ENCODE data around the gene CCDC18.
"Not testable (repeated sequence)": the region's sequence is repeated elsewhere in the genome, so short reads cannot be mapped to it uniquely, and the experiment has no call there.

The CCDC18 gene

DNA sequence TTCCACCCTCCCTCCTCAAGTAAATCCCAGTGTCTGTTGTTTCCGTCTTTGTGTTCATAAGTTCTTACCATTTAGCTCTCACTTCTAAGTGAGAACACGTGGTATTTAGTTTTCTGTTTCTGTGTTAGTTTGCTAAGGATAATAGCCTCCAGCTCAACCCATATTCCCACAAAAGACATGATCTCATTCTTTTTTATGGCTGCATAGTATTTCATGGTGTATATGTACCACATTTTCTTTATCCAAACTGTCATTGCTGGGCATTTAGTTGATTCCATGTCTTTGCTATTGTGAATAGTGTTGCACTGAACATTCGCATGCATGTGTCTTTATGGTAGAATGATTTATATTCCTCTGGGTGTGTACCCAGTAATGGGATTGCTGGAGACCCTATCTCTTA is 5.9 kb upstream of the CCDC18 start:
- H3K36me3 ChIP-seq (ENCODE audit: insufficient read depth, low read depth, low read length); H3K4me1 ChIP-seq (ENCODE audit: insufficient read depth, low read length); H3K9ac ChIP-seq (ENCODE audit: low read depth, low read length); H3K4me3 ChIP-seq (ENCODE audit: low read length); H3K27ac ChIP-seq (ENCODE audit: low read length); H3K27me3 ChIP-seq (ENCODE audit: insufficient read depth, low read length); H3K9me3 ChIP-seq (ENCODE audit: insufficient read depth, low read depth, low read length): not testable (repeated sequence)

DNA sequence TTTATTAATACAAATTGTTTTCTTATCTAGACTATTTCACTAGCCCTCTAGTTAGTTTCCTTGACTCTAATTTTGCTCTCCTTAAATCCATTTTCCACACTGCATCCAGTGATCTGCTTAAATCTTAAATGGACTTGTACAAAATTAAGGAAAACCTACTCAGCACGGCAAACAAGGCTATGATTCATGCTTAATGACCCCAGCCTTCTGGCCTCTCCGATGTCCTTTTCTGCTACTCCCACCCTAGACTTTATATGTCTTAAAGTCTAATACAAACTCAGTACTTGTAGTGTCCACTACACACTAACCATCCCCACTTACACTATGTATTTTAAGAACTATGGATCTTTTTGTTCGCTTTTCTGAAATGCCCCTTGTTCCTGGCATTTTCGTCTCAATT is 2.5 kb upstream of the CCDC18 start:
- Histone ChIP-seq H3K36me3 (ENCODE audit: insufficient read depth, low read depth, low read length) (0 out of 2 replicates have a peak, but pooled peaks cover 10% of the 10 kb centered on the region), H3K9me3 (ENCODE audit: insufficient read depth, low read depth, low read length) (no peaks in the 10 kb centered on the region), H3K4me3 (ENCODE audit: low read length) (peak overlapping the region; percentile 80), H3K4me1 (ENCODE audit: insufficient read depth, low read length) (peaks cover 4% of the 10 kb centered on the region; the same call in 1 of the 2 replicates), H3K9ac (ENCODE audit: low read depth, low read length) (peak overlapping the region; percentile 35; the same call in 1 of the 2 replicates), H3K27me3 (ENCODE audit: insufficient read depth, low read length) (no peaks in the 10 kb centered on the region), H3K27ac (ENCODE audit: low read length) (no peak overlapping the region)

- Histone ChIP-seq H3K36me3 (ENCODE audit: insufficient read depth, low read depth, low read length) (0 out of 2 replicates have a peak, but pooled peaks cover 10% of the 10 kb centered on the region), H3K9me3 (ENCODE audit: insufficient read depth, low read depth, low read length) (no peaks in the 10 kb centered on the region), H3K4me3 (ENCODE audit: low read length) (peak overlapping the region; percentile 80), H3K4me1 (ENCODE audit: insufficient read depth, low read length) (peaks cover 4% of the 10 kb centered on the region; the same call in 1 of the 2 replicates), H3K9ac (ENCODE audit: low read depth, low read length) (peak overlapping the region; percentile 35; the same call in 1 of the 2 replicates), H3K27me3 (ENCODE audit: insufficient read depth, low read length) (no peaks in the 10 kb centered on the region), H3K27ac (ENCODE audit: low read length) (no peak overlapping the region)
Measured at GRCh38 chr1:93178418-93178817, 2.1 kb upstream of the CCDC18 start.

DNA sequence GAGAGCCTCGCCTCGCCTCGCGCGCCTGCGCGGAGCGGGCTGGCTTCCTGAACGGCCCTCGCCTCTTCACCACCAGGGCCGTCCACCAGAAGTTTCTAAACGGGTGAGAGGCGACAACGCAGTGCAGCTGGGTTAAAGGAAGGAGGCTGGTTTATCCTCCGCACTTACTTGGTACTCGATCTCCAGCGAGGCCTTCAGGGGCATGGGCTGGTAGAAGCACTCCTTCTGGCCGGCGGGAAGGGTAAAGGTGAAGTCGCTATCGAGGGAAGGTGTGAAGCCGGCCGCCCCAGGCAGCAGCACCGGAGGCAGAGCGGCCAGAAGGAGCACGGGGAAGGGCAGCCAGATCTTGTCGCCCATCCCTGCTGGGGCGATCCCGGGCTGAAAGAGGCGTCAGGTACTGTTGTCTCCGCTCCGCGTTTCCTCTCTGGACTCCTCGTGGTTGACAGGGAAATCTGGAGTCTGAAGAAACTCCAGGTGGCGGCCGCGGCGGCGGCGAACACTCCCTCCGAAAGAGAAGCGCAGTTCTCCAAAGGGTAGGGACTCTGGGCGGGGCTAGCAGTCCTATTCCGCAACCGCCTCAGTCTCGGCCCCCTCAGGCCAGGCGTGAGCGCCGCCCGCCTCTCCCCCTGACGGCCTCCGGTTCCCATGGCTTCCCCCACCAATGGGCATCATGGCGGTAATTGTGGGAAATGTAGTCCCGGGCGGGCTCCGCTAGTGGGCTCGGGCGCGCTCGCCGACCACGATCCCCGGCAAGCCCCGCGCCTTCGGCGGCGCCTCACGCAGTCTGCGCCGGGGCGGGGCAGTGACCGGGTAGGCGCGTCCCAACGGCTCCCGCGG is 420 bp upstream of the CCDC18 start, which contains the start of gene TMED5:
Gene TMED5 (minus strand): TSS at position 528 of the 837 bp plus-strand sequence. CDS start 171 bp downstream, at position 357.
- H3K27me3 ChIP-seq (ENCODE audit: insufficient read depth, low read length) = no peaks in the 10 kb centered on the region
- peak within 1 kb of the TSS; percentile 80 for H3K4me3 ChIP-seq (ENCODE audit: low read length)
- H3K9ac ChIP-seq (ENCODE audit: low read depth, low read length) = peak within 1 kb of the TSS; percentile 90; the same call in 1 of the 2 replicates
- peaks cover 4% of the 10 kb centered on the region; the same call in 1 of the 2 replicates for H3K4me1 ChIP-seq (ENCODE audit: insufficient read depth, low read length)
- H3K9me3 ChIP-seq (ENCODE audit: insufficient read depth, low read depth, low read length) = no peaks in the 10 kb centered on the region
- peaks cover 12% of the 10 kb centered on the region; the same call in 1 of the 2 replicates for H3K36me3 ChIP-seq (ENCODE audit: insufficient read depth, low read depth, low read length)
- peak within 1 kb of the TSS; percentile 75 for H3K27ac ChIP-seq (ENCODE audit: low read length)

GRCh38 chr1:93186667-93187066 is 6.1 kb downstream of the CCDC18 start:
- Histone ChIP-seq H3K27me3 (ENCODE audit: insufficient read depth, low read length) (no peaks in the 10 kb centered on the region), H3K9me3 (ENCODE audit: insufficient read depth, low read depth, low read length) (no peaks in the 10 kb centered on the region), H3K27ac (ENCODE audit: low read length) (no peak overlapping the region), H3K9ac (ENCODE audit: low read depth, low read length) (no peak overlapping the region), H3K36me3 (ENCODE audit: insufficient read depth, low read depth, low read length) (peaks cover 39% of the 10 kb centered on the region), H3K4me3 (ENCODE audit: low read length) (no peak overlapping the region), H3K4me1 (ENCODE audit: insufficient read depth, low read length) (no peaks in the 10 kb centered on the region)

DNA sequence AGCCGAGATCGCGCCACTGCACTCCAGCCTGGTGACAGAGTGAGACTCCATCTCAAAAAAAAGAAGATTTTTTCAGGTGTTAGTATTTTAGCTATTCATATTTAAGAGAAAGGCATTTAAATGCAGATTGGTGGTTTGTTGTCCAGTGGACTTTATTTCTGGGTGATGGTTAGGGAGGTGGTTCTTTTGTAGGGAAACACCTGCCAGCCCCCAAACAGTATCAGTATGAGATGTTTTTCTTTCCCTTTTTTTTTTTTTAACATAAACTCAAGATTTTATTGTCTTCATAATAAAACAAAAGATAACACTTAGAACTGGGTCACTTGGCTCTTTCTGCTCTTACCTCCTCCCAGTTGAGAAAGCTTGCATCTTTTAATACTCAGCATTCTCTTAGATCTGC is 9.9 kb downstream of the CCDC18 start:
- Histone ChIP-seq H3K27me3 (ENCODE audit: insufficient read depth, low read length) (no peaks in the 10 kb centered on the region), H3K9ac (ENCODE audit: low read depth, low read length) (no peak overlapping the region), H3K27ac (ENCODE audit: low read length) (no peak overlapping the region), H3K4me3 (ENCODE audit: low read length) (no peak overlapping the region), H3K4me1 (ENCODE audit: insufficient read depth, low read length) (no peaks in the 10 kb centered on the region), H3K36me3 (ENCODE audit: insufficient read depth, low read depth, low read length) (peaks cover 61% of the 10 kb centered on the region), H3K9me3 (ENCODE audit: insufficient read depth, low read depth, low read length) (no peaks in the 10 kb centered on the region)

GRCh38 chr1:93194231-93194990 is 13.9 kb downstream of the CCDC18 start:
- no peak overlapping the region for H3K4me3 ChIP-seq (ENCODE audit: low read length)
- H3K9me3 ChIP-seq (ENCODE audit: insufficient read depth, low read depth, low read length) = no peaks in the 10 kb centered on the region
- H3K9ac ChIP-seq (ENCODE audit: low read depth, low read length) = no peak overlapping the region
- no peak overlapping the region for H3K27ac ChIP-seq (ENCODE audit: low read length)
- H3K4me1 ChIP-seq (ENCODE audit: insufficient read depth, low read length) = no peaks in the 10 kb centered on the region
- H3K27me3 ChIP-seq (ENCODE audit: insufficient read depth, low read length) = no peaks in the 10 kb centered on the region
- peaks cover 72% of the 10 kb centered on the region for H3K36me3 ChIP-seq (ENCODE audit: insufficient read depth, low read depth, low read length)

DNA sequence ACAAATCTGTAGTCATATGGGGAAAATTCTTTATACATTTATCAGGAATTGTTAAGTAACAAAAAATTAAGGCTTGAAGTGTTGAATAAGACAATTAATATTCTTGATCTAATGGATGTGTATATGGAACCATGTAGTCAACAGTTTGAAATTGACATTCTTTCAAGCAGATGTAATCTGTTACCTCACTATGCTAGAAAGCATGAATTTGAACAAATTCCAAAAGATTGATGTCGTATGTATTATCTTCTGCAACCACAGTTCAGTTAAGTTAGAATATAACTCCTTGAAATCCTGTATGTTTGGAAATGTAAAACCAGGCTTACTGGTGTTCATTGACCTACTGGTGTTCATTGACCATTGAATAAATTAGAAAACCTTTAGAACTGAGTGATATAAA is 16.1 kb downstream of the CCDC18 start:
- no peak overlapping the region for H3K27ac ChIP-seq (ENCODE audit: low read length)
- no peaks in the 10 kb centered on the region for H3K4me1 ChIP-seq (ENCODE audit: insufficient read depth, low read length)
- H3K27me3 ChIP-seq (ENCODE audit: insufficient read depth, low read length) = no peaks in the 10 kb centered on the region
- no peak overlapping the region for H3K4me3 ChIP-seq (ENCODE audit: low read length)
- H3K9me3 ChIP-seq (ENCODE audit: insufficient read depth, low read depth, low read length) = no peaks in the 10 kb centered on the region
- H3K36me3 ChIP-seq (ENCODE audit: insufficient read depth, low read depth, low read length) = peaks cover 68% of the 10 kb centered on the region
- H3K9ac ChIP-seq (ENCODE audit: low read depth, low read length) = no peak overlapping the region

DNA sequence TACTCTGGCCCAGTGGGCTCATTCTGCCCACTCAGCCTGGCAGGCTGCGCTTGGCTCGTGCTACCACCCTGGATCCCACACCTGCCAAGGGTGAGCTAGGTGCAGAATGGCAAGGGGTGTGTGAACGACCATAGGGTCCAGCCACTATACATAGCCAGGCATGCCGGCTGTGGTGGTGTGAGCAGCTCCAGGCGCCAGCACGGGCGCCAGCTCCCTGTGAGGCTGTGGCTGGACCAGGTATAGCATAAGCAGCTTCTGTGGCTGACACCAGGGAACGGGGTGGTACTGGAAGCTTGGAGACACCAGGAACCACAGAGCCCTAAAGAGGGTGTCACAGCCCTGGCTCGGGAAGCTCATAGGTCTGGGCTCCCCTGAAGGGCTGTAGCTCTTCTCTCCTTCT is 18.6 kb downstream of the CCDC18 start:
- Histone ChIP-seq H3K4me3 (ENCODE audit: low read length) (no peak overlapping the region), H3K9ac (ENCODE audit: low read depth, low read length) (no peak overlapping the region), H3K36me3 (ENCODE audit: insufficient read depth, low read depth, low read length) (peaks cover 75% of the 10 kb centered on the region), H3K9me3 (ENCODE audit: insufficient read depth, low read depth, low read length) (no peaks in the 10 kb centered on the region), H3K27ac (ENCODE audit: low read length) (no peak overlapping the region), H3K4me1 (ENCODE audit: insufficient read depth, low read length) (no peaks in the 10 kb centered on the region), H3K27me3 (ENCODE audit: insufficient read depth, low read length) (no peaks in the 10 kb centered on the region)

DNA sequence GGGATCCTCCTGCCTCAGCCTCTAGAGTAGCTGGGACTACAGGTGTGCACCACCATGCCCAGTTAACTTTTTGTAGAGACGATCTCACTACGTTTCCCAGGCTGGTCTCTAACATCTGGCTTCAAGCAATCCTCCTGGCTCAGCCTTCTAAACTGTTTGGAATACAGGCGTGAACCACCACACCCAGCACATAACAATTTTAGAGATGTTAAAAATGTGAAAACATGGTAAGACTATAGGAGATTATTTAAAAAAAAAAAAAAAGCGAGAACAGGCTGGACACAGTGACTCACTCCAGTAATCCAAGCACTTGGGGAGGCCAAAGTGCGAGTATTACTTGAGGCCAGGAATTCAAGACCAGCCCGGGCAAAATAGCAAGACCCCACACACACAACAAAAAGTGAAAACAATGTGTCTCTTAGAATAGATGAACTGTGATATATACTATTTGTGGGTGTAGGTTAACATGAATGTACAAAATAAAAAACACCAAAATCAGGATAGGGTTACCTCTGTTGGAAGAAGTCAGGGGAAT is 19.6 kb downstream of the CCDC18 start:
- Histone ChIP-seq H3K27ac (ENCODE audit: low read length) (no peak overlapping the region), H3K27me3 (ENCODE audit: insufficient read depth, low read length) (no peaks in the 10 kb centered on the region), H3K9ac (ENCODE audit: low read depth, low read length) (no peak overlapping the region), H3K36me3 (ENCODE audit: insufficient read depth, low read depth, low read length) (peaks cover 69% of the 10 kb centered on the region), H3K4me3 (ENCODE audit: low read length) (no peak overlapping the region), H3K4me1 (ENCODE audit: insufficient read depth, low read length) (no peaks in the 10 kb centered on the region), H3K9me3 (ENCODE audit: insufficient read depth, low read depth, low read length) (no peaks in the 10 kb centered on the region)

DNA sequence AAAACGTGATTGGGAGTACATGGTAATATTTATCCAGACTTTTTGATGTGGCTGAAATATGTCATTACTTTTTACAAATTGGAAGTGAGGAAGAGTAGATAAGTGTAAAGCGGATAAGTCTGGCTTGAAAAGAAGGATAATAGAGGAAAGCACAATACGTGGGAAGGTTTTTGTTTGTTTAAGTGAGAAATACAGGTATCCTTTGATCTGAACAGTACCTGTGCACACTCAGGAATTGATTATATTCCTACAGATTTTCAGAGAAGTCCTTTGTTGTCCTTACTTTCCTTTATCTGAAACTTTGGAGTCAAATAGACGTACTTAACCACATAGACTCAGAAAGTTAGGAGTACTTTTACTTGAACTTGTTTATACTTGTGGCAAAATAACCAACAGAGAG is 20.2 kb downstream of the CCDC18 start:
- no peak overlapping the region for H3K4me3 ChIP-seq (ENCODE audit: low read length)
- H3K36me3 ChIP-seq (ENCODE audit: insufficient read depth, low read depth, low read length) = peaks cover 69% of the 10 kb centered on the region
- H3K4me1 ChIP-seq (ENCODE audit: insufficient read depth, low read length) = no peaks in the 10 kb centered on the region
- no peaks in the 10 kb centered on the region for H3K9me3 ChIP-seq (ENCODE audit: insufficient read depth, low read depth, low read length)
- H3K27ac ChIP-seq (ENCODE audit: low read length) = no peak overlapping the region
- H3K27me3 ChIP-seq (ENCODE audit: insufficient read depth, low read length) = no peaks in the 10 kb centered on the region
- H3K9ac ChIP-seq (ENCODE audit: low read depth, low read length) = no peak overlapping the region

Measured in iPS-20b (cell line).